Esophagus squamous epithelium (tissue), 4 donors: ENCODE results near the gene SEC14L6.

Experiments
- CTCF ChIP-seq, 6 experiments: fragments of 450-650 bp in 4 of 6; fragments of 200-600 bp in 2 of 6; sonication (generic) in 2 of 6; IDR thresholded peaks; one replicate each; pipeline ENCODE4 v1.5.1; 2016 to 2019; ENCODE audit warnings: antibody characterized with exemption in 6 of 6, mild to moderate bottlenecking in 4 of 6, moderate library complexity in 4 of 6
- POLR2A ChIP-seq, 4 donors: fragments of 450-650 bp; IDR thresholded peaks; one replicate each; pipeline ENCODE4 v1.6.1; 2017; ENCODE audit warnings: antibody characterized with exemption in 4 of 4, mild to moderate bottlenecking in 4 of 4, moderate library complexity in 3 of 4

GRCh38 chr22:30555282-30556210 lies 9.0 kb upstream of the SEC14L6 start:
- no peak for TF ChIP-seq CTCF (IDR thresholded peaks at IDR 0.05)
- no peak for TF ChIP-seq POLR2A (IDR thresholded peaks at IDR 0.05)
